HepG2 (cell line): ENCODE data around the gene COA5. TPM values are rescaled to one million over a fixed set of nuclear protein-coding genes. Genes with fewer than 3 reads are reported as not detected.

Experiments
- ATAC-seq: fragments of 200-7000 bp; cut with Tn5 transposase; 3 replicates; pipeline ENCODE4 v1.9.1; 2020; ENCODE audit warnings: mild to moderate bottlenecking, moderate library complexity
- BruUV-seq: library from RNA; stranded (reverse); fragments of 400-500 nt; replicated peaks from 2 replicates; lab custom pipeline; 2021; lab: Mats Ljungman, UMichigan
- CTCF ChIA-PET: fragments of 300-600 bp; formaldehyde crosslinking; extraction: SDS; loops from one replicate; lab custom pipeline; 2021; ENCODE audit warnings: low total read pairs, inconsistent platforms, low intra/inter-chr PET ratio; lab: Yijun Ruan, JAX
- POLR2A ChIA-PET: fragments of 350-600 bp; sonication (Branson Sonifier 250); formaldehyde crosslinking; loops from one replicate; lab custom pipeline; 2020; ENCODE audit warnings: antibody characterized with exemption, inconsistent platforms; lab: Yijun Ruan, JAX
- DNase-seq: peaks from one replicate; pipeline ENCODE4 v3.0.0-alpha.2; 2015; ENCODE audit warnings: low spot score
- FAIRE-seq: peaks from 3 replicates; lab custom pipeline; 2011; peaks lifted over from hg19 to GRCh38; lab: Jason Lieb, UNC
- H2AFZ ChIP-seq: one replicate; pipeline ENCODE4 v1.6.1; 2011; ENCODE audit warnings: low read length, inconsistent platforms
- H3K27ac ChIP-seq: fragments of 300-600 bp; 3 replicates; pipeline ENCODE4 v1.8.0; 2011; ENCODE audit warnings: mixed run types, mild to moderate bottlenecking, mixed read lengths, low read length, inconsistent platforms; ENCODE audit not compliant: insufficient read depth; ENCODE audit errors: extremely low read length
- H3K27me3 ChIP-seq, 2 experiments: fragments of 200-600 bp in 1 of 2; 2 replicates in 1 of 2; 3 replicates in 1 of 2; pipeline versions ENCODE4 v1.6.0 to v1.8.0; 2011; ENCODE audit warnings: low read length in 2 of 2, mild to moderate bottlenecking in 2 of 2, moderate library complexity in 2 of 2, inconsistent platforms in 1 of 2; ENCODE audit not compliant: insufficient read depth in 2 of 2, control insufficient read depth in 1 of 2
- H3K36me3 ChIP-seq, 2 experiments: fragments of 200-600 bp in 1 of 2; replicated peaks in 1 of 2; 2 replicates in 1 of 2; 3 replicates in 1 of 2; pipeline versions ENCODE4 v1.5.1 to v1.8.0; 2011; ENCODE audit warnings: low read length in 2 of 2, inconsistent platforms in 1 of 2; ENCODE audit not compliant: insufficient read depth in 2 of 2, control insufficient read depth in 1 of 2
- H3K4me1 ChIP-seq: 2 replicates; pipeline ENCODE4 v1.5.1; 2012; ENCODE audit warnings: low read length, inconsistent platforms; ENCODE audit not compliant: insufficient read depth
- H3K4me2 ChIP-seq: 2 replicates; pipeline ENCODE4 v1.6.0; 2011; ENCODE audit warnings: low read depth, low read length, inconsistent platforms
- H3K4me3 ChIP-seq, 3 experiments: fragments of 200-600 bp in 1 of 3; sonication (generic), shearing (Covaris generic) in 1 of 3; replicated peaks in 1 of 3; 2 replicates each; pipeline ENCODE4 v1.5.1; 2011 to 2016; ENCODE audit warnings: low read length in 3 of 3, inconsistent platforms in 2 of 3, low read depth in 2 of 3, mild to moderate bottlenecking in 2 of 3, control low read depth in 1 of 3, mixed read lengths in 1 of 3; ENCODE audit not compliant: insufficient read depth in 1 of 3
- H3K79me2 ChIP-seq: one replicate; pipeline ENCODE4 v1.6.1; 2011; ENCODE audit warnings: low read length, inconsistent platforms; ENCODE audit not compliant: insufficient read depth
- H3K9ac ChIP-seq: 2 replicates; pipeline ENCODE4 v1.6.0; 2011; ENCODE audit warnings: mild to moderate bottlenecking, low read depth, low read length, inconsistent platforms; ENCODE audit not compliant: insufficient read depth
- H3K9me3 ChIP-seq: 2 replicates; pipeline ENCODE4 v1.5.1; 2012; ENCODE audit warnings: mild to moderate bottlenecking, low read length
- H4K20me1 ChIP-seq: 2 replicates; pipeline ENCODE4 v1.6.0; 2011; ENCODE audit warnings: inconsistent platforms, mild to moderate bottlenecking, low read length, moderate library complexity; ENCODE audit not compliant: insufficient read depth
- POGZ ChIP-seq: sonication (generic); formaldehyde crosslinking; IDR thresholded peaks from 2 replicates; pipeline ENCODE4 v1.4.0; 2020; ENCODE audit warnings: mild to moderate bottlenecking, missing genetic modification reagents
- TEAD2 ChIP-seq: sonication (generic); formaldehyde crosslinking; IDR thresholded peaks from 2 replicates; pipeline ENCODE4 v1.9.0; 2021; ENCODE audit warnings: missing genetic modification reagents
- TOPORS ChIP-seq: sonication (generic); formaldehyde crosslinking; IDR thresholded peaks from 2 replicates; pipeline ENCODE4 v1.8.0; 2023; ENCODE audit warnings: mild to moderate bottlenecking, missing genetic modification reagents
- ZMAT3 ChIP-seq: sonication (generic); formaldehyde crosslinking; conservative IDR thresholded peaks from 2 replicates; pipeline ENCODE4 v1.7.0; 2021; ENCODE audit warnings: missing genetic modification reagents
- ZNF20 ChIP-seq: sonication (generic); formaldehyde crosslinking; IDR thresholded peaks from 2 replicates; pipeline ENCODE4 v1.4.0; 2020; ENCODE audit warnings: mild to moderate bottlenecking, moderate library complexity, missing genetic modification reagents
- ZNF3 ChIP-seq: IDR thresholded peaks from 2 replicates; pipeline ENCODE4 v1.7.0; 2017; ENCODE audit warnings: inconsistent platforms
- ZNF441 ChIP-seq: sonication (generic); formaldehyde crosslinking; IDR thresholded peaks from 2 replicates; pipeline ENCODE4 v1.7.0; 2021; ENCODE audit warnings: missing genetic modification reagents, borderline replicate concordance
- ZNF501 ChIP-seq: sonication (generic); formaldehyde crosslinking; IDR thresholded peaks from 2 replicates; pipeline ENCODE4 v1.5.1; 2020; ENCODE audit warnings: mild to moderate bottlenecking, moderate library complexity, missing genetic modification reagents
- ZNF674 ChIP-seq: sonication (generic); formaldehyde crosslinking; IDR thresholded peaks from 2 replicates; pipeline ENCODE4 v1.5.0; 2020; ENCODE audit warnings: low read depth, mild to moderate bottlenecking, missing genetic modification reagents
- ZNF790 ChIP-seq: sonication (generic); formaldehyde crosslinking; IDR thresholded peaks from 2 replicates; pipeline ENCODE4 v1.8.0; 2022; ENCODE audit warnings: missing genetic modification reagents, mild to moderate bottlenecking, borderline replicate concordance
- WGBS: methylation state at CpG from one replicate; pipeline ENCODE4 v1.1.6; 2017; ENCODE audit warnings: low lambda C conversion rate; 5-methylcytosine and 5-hydroxymethylcytosine counted together
- in situ Hi-C: cut with HindIII; loops from 2 replicates; pipeline ENCODE4 v1.10.0; 2017; ENCODE audit warnings: low pct_unique_long_range_greater_than_20kb; ENCODE audit not compliant: extremely low pct_ligation_motif_present
- intact Hi-C: fragments of 100-400 bp; cut with micrococcal nuclease; formaldehyde crosslinking; loops from one replicate; pipeline ENCODE4 v1.10.0; 2022; ENCODE audit not compliant: unreplicated experiment
- polyA plus RNA-seq, 8 experiments: library from polyadenylated mRNA; depleted of rRNA in 3 of 8; stranded (reverse) in 7 of 8; unstranded in 1 of 8; fragments of >200 nt; fragmentation: Illumina TruSeq in 4 of 8; extraction: Trizol in 4 of 8; gene quantifications; 2 replicates each; pipeline versions ENCODE4 v1.2.1 to v1.2.3, GENCODE V29; 2011 to 2016; ENCODE audit warnings: low read depth in 4 of 8, missing spikeins in 1 of 8, mixed read lengths in 1 of 8; ENCODE audit not compliant: insufficient read depth in 1 of 8
- total RNA-seq, 5 experiments: library from RNA; depleted of rRNA; stranded (reverse); fragments of >200 nt; fragmentation: Illumina TruSeq; extraction: Trizol; gene quantifications; 2 replicates each; pipeline ENCODE4 v1.2.3, GENCODE V29; 2016; ENCODE audit warnings: low read depth in 1 of 5
- TF ChIP-seq, protein P1 (sequence below): sonication (generic); formaldehyde crosslinking; IDR thresholded peaks from 2 replicates; pipeline ENCODE4 v1.5.0; 2020; ENCODE audit warnings: mild to moderate bottlenecking, missing genetic modification reagents
- TF ChIP-seq, protein P2 (sequence below): sonication (generic); formaldehyde crosslinking; IDR thresholded peaks from 2 replicates; pipeline ENCODE4 v1.5.1; 2020; ENCODE audit warnings: missing genetic modification reagents, mild to moderate bottlenecking, borderline replicate concordance
- TF ChIP-seq, protein P3 (sequence below): sonication (generic); formaldehyde crosslinking; IDR thresholded peaks from 2 replicates; pipeline ENCODE4 v1.4.0; 2020; ENCODE audit warnings: mild to moderate bottlenecking, missing genetic modification reagents
- TF ChIP-seq, protein P4 (sequence below): sonication (generic); IDR thresholded peaks from 2 replicates; pipeline ENCODE4 v1.6.1; 2016; ENCODE audit warnings: low read depth, borderline replicate concordance

The COA5 gene
- total and polyA plus RNA-seq, 2 of the 13 experiments (the other 11 are each of a cell fraction or from before 2014, with no cell fraction given): 43.6 to 64.5 TPM

DNA sequence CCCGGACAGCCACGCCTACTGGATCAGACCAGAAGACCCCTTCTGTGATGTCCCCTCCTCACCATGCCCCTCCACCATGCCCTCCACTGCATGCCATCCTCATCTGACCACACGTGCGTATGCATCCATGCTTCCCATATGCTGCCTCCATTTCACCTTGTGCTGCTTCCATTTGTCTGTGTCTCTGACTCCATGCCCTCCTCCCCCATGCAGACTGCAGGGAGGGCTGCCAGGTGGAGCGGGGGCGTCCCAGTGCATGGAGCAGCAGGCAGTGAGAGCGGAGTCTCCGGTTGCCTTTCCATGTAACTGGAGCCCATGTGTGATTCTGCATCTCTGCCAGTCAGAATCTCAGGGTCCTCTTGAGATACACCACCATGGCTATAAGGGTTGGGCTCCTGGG is 52.6 kb downstream of the COA5 start (continued):
- TF ChIP-seq POGZ (CRISPR knock-in tag) (no peak), ZNF674 (CRISPR knock-in tag) (no peak), ZNF441 (no peak), TOPORS (CRISPR knock-in tag) (no peak), TEAD2 (CRISPR knock-in tag) (no peak)
- TF ChIP-seq, protein P1, sequence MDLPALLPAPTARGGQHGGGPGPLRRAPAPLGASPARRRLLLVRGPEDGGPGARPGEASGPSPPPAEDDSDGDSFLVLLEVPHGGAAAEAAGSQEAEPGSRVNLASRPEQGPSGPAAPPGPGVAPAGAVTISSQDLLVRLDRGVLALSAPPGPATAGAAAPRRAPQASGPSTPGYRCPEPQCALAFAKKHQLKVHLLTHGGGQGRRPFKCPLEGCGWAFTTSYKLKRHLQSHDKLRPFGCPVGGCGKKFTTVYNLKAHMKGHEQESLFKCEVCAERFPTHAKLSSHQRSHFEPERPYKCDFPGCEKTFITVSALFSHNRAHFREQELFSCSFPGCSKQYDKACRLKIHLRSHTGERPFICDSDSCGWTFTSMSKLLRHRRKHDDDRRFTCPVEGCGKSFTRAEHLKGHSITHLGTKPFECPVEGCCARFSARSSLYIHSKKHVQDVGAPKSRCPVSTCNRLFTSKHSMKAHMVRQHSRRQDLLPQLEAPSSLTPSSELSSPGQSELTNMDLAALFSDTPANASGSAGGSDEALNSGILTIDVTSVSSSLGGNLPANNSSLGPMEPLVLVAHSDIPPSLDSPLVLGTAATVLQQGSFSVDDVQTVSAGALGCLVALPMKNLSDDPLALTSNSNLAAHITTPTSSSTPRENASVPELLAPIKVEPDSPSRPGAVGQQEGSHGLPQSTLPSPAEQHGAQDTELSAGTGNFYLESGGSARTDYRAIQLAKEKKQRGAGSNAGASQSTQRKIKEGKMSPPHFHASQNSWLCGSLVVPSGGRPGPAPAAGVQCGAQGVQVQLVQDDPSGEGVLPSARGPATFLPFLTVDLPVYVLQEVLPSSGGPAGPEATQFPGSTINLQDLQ (CRISPR knock-in tag): no peak
- TF ChIP-seq, protein P2, sequence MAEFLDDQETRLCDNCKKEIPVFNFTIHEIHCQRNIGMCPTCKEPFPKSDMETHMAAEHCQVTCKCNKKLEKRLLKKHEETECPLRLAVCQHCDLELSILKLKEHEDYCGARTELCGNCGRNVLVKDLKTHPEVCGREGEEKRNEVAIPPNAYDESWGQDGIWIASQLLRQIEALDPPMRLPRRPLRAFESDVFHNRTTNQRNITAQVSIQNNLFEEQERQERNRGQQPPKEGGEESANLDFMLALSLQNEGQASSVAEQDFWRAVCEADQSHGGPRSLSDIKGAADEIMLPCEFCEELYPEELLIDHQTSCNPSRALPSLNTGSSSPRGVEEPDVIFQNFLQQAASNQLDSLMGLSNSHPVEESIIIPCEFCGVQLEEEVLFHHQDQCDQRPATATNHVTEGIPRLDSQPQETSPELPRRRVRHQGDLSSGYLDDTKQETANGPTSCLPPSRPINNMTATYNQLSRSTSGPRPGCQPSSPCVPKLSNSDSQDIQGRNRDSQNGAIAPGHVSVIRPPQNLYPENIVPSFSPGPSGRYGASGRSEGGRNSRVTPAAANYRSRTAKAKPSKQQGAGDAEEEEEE (CRISPR knock-in tag): no peak

DNA sequence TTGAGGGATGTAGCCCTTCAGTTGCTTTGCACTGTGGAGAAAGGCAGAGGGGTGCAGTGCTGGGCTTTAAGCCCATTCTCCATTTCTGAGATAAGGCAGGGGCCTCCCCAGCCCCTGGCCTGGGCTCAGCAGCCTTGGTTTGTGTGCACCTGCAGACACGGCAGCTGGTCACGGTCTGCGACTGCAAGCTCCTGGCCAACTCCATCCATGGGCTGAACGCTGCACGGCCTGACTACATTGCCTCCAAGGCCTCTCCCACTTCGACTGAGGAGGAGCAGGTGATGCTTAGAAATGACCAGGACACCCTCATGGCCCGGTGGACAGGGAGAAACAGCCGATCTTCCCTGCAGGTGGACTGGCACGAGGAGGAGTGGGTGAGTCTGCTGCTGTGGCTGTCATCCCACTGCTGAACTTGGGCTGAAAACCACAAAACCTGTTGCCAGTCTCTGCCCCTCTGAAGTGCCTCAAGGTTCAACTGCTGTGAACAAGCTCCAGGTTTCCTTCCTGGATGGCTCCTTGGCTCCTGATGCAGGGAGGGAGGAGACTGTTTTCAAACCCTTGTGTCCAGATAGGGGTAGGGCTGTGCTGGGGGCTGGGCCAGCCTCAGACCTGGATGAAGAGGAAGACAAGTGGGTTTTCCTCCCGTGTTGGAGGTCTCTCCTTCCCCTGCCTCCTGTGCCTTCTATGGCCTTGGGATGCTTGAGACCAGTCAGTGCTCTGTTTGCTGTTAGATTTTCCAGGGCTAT is 54.0 kb downstream of the COA5 start:
- H3K4me1 ChIP-seq: 0 out of 2 replicates have a peak, but pooled peaks cover 4% of the 10 kb centered on the region
- DNase-seq (no peak), FAIRE-seq (no peak), ATAC-seq (no peak)
- no peak overlapping the region for H3K27ac ChIP-seq
- POLR2A ChIA-PET: no interaction called here
- no peak overlapping the region for H2AFZ ChIP-seq
- no peaks in the 10 kb centered on the region for H3K9me3 ChIP-seq
- intact Hi-C loops: no loop called here
- no peak overlapping the region for H3K4me2 ChIP-seq
- H3K9ac ChIP-seq: no peak overlapping the region
- in situ Hi-C loops: no loop called here
- TF ChIP-seq ZNF20 (CRISPR knock-in tag) (no peak), ZNF501 (CRISPR knock-in tag) (no peak), ZMAT3 (CRISPR knock-in tag) (no peak), ZNF3 (CRISPR knock-in tag) (no peak), ZNF790 (CRISPR knock-in tag) (no peak)
- TF ChIP-seq, protein P3, sequence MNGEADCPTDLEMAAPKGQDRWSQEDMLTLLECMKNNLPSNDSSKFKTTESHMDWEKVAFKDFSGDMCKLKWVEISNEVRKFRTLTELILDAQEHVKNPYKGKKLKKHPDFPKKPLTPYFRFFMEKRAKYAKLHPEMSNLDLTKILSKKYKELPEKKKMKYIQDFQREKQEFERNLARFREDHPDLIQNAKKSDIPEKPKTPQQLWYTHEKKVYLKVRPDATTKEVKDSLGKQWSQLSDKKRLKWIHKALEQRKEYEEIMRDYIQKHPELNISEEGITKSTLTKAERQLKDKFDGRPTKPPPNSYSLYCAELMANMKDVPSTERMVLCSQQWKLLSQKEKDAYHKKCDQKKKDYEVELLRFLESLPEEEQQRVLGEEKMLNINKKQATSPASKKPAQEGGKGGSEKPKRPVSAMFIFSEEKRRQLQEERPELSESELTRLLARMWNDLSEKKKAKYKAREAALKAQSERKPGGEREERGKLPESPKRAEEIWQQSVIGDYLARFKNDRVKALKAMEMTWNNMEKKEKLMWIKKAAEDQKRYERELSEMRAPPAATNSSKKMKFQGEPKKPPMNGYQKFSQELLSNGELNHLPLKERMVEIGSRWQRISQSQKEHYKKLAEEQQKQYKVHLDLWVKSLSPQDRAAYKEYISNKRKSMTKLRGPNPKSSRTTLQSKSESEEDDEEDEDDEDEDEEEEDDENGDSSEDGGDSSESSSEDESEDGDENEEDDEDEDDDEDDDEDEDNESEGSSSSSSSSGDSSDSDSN: no peak
- TF ChIP-seq, protein P4, sequence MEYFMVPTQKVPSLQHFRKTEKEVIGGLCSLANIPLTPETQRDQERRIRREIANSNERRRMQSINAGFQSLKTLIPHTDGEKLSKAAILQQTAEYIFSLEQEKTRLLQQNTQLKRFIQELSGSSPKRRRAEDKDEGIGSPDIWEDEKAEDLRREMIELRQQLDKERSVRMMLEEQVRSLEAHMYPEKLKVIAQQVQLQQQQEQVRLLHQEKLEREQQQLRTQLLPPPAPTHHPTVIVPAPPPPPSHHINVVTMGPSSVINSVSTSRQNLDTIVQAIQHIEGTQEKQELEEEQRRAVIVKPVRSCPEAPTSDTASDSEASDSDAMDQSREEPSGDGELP: no peak
- H4K20me1 ChIP-seq: no peaks in the 10 kb centered on the region
- no TSS peak for BruUV-seq
- no peaks in the 10 kb centered on the region for H3K79me2 ChIP-seq
- 85% methylated on average over 9 of the region's 10 CpGs for WGBS
- CTCF ChIA-PET: no interaction called here
- no peak overlapping the region for H3K4me3 ChIP-seq
- H3K36me3 ChIP-seq: peaks cover 11 to 18% of the 10 kb centered on the region in 2 experiments
- H3K27me3 ChIP-seq: no peaks in the 10 kb centered on the region
